ENCODE measurements around the gene MYL11.

Gene MYL11

DNA sequence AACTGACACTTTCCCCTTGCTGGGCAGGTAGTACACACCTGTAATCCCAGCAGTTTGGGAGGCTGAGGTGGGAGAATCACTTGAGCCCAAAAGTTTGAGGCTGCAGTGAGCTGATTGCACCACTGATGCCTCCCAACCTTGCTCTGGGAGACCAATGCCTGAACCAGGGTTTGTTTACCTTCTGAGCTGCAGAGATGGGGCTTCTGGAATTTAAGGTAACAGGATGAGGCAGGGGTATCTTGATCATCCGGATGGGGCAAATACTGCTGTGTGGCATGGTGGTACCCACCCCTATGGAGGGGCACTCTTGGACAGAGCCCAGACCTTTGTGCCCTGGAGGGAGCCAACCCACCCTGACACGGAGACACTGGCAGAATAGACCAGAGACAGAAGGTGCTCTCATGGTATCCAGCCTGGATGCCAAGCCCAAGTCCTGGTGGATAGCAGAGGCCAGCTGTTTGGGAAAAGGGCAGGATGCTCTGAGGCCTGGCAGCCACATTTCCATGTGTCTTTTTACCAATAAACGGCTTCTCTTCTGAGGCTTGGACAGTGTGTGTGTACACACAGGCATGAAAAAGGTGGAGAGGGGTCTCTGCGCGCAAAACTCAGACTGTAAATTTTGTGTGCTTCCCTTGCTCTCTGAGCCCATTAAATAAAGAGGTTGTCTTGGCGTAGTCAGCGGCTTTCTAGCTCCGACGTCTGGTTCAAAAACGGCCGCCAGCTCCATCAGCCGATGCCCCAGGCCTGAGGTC, 25.0 kb downstream of the MYL11 start:
- Mint-ChIP-seq H3K4me1 (ENCODE audit: low read depth) (peaks cover 47% of the 10 kb centered on the region), H3K4me3 (peak overlapping the region; percentile 85), H3K27ac (peak overlapping the region; percentile 84), H3K27me3 (peaks cover 26% of the 10 kb centered on the region), H3K36me3 (ENCODE audit: low read depth) (peaks cover 25% of the 10 kb centered on the region), H3K9me3 (no peaks in the 10 kb centered on the region)
- intact Hi-C loops (cut with micrococcal nuclease): no loop called here

- Mint-ChIP-seq H3K36me3 (ENCODE audit: low read depth) (peaks cover 22% of the 10 kb centered on the region), H3K4me3 (no peak overlapping the region)
Measured at GRCh38 chr16:30401768-30402425, 27.3 kb downstream of the MYL11 start.

GRCh38 chr16:30406795-30407101, 32.1 kb downstream of the MYL11 start:
- Mint-ChIP-seq H3K4me1 (ENCODE audit: low read depth) (peaks cover 51% of the 10 kb centered on the region), H3K27me3 (peaks cover 4% of the 10 kb centered on the region), H3K4me3 (peak overlapping the region; percentile 79), H3K27ac (peak overlapping the region; percentile 59), H3K9me3 (no peaks in the 10 kb centered on the region), H3K36me3 (ENCODE audit: low read depth) (peaks cover 17% of the 10 kb centered on the region)
- intact Hi-C loops (cut with micrococcal nuclease): loop anchor here (5.0 kb wide), 2 partner anchors 34 to 54 kb away; partner anchors contain the start of genes MYL11 and TBC1D10B

More at GRCh38 chr16:30401768-30402425, 27.3 kb downstream of the MYL11 start:
- intact Hi-C loops (cut with micrococcal nuclease): no loop called here
- Mint-ChIP-seq H3K4me1 (ENCODE audit: low read depth) (peaks cover 35% of the 10 kb centered on the region), H3K9me3 (no peaks in the 10 kb centered on the region), H3K27me3 (peaks cover 20% of the 10 kb centered on the region), H3K27ac (no peak overlapping the region)

DNA sequence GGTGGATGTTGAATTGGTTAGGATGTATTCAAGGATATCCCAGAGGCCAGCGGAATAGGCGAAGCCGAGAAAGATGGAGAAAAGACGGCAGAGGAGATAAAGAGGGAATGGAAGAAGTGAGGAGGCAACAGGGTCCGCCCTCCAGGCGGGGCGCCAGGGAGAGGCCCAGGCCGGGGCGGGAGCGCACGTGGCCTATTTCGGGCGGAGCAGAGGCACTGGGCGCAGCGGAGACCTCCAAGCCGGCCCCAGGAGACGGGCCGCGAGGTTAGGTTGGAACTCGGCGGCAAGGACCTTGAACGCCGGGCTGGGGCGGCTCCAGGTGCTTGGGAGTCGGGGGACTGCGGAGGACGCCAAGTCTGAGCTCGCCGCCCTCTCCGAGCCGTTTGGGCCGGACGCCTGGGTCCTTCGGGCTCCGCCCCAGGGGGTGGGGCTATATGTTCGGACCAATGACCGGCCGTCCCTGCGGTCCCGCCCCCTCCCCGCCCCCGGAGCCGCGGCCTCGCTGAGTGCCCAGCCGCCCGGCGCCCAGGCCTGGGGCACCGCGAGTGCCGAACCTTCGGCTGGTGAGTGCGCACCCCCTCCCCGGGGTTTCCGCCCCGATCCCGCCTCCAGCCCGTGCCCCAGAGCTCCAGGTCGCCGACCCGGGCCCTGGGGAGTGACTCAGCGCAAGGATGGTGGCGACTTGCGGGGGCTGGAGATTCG, 32.7 kb downstream of the MYL11 start, which contains the start of gene ZNF771:
ZNF771 (plus strand) TSS at position 505 of the 702 bp plus-strand sequence. CDS start 448 bp downstream, outside the sequence.
- H3K9me3 Mint-ChIP-seq: no peaks in the 10 kb centered on the region
- H3K36me3 Mint-ChIP-seq (ENCODE audit: low read depth): peaks cover 22% of the 10 kb centered on the region
- peaks cover 1% of the 10 kb centered on the region for H3K27me3 Mint-ChIP-seq
- intact Hi-C loops (cut with micrococcal nuclease): loop anchor here (5.0 kb wide), 2 partner anchors 35 to 55 kb away; partner anchors contain the start of genes MYL11 and TBC1D10B
- H3K4me3 Mint-ChIP-seq: peak within 1 kb of the TSS; percentile 79
- H3K27ac Mint-ChIP-seq: peak within 1 kb of the TSS; percentile 59
- H3K4me1 Mint-ChIP-seq (ENCODE audit: low read depth): peaks cover 50% of the 10 kb centered on the region

DNA sequence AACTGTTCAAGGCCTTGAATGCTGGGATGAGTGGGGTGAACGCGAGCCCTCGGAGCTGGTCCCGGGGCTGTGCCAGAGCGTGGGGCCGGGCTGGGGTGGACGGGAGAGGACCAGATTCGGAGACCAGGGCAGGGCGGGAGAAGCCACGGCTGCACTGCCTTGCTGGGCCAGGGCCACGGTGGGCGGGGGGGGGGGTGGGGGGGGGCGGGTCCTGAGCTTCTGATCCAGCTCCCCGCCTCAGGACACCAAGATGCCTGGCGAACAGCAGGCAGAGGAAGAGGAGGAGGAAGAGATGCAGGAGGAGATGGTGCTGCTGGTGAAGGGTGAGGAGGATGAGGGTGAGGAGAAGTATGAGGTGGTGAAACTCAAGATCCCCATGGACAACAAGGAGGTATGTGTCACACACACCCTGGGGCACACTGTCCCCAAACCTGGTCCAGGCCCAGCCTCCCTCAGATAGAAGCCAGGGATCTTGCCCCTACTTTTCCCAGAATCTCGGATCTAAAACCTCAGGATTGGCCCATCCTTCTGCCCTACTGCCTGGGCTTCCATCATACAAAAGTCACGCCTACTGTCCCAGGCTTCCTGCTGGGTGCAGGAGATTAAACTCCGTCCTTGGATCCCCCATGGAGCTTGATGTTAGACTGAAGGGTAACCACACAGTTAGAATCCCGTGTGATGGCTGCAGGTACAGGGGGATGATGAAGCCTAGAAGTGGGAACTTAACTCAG, 33.4 kb downstream of the MYL11 start:
- Mint-ChIP-seq H3K27ac (peak overlapping the region; percentile 59), H3K4me1 (ENCODE audit: low read depth) (peaks cover 46% of the 10 kb centered on the region), H3K9me3 (no peaks in the 10 kb centered on the region), H3K36me3 (ENCODE audit: low read depth) (peaks cover 25% of the 10 kb centered on the region), H3K4me3 (peak overlapping the region; percentile 79), H3K27me3 (peaks cover 1% of the 10 kb centered on the region)
- intact Hi-C loops (cut with micrococcal nuclease): loop anchor here (5.0 kb wide), 2 partner anchors 36 to 56 kb away; partner anchors contain the start of genes MYL11 and TBC1D10B

GRCh38 chr16:30409125-30410060, 34.8 kb downstream of the MYL11 start:
- intact Hi-C loops (cut with micrococcal nuclease): loop anchor here (5.0 kb wide), 2 partner anchors 37 to 57 kb away; partner anchors contain the start of genes MYL11 and TBC1D10B
- H3K36me3 Mint-ChIP-seq (ENCODE audit: low read depth): peaks cover 32% of the 10 kb centered on the region

DNA sequence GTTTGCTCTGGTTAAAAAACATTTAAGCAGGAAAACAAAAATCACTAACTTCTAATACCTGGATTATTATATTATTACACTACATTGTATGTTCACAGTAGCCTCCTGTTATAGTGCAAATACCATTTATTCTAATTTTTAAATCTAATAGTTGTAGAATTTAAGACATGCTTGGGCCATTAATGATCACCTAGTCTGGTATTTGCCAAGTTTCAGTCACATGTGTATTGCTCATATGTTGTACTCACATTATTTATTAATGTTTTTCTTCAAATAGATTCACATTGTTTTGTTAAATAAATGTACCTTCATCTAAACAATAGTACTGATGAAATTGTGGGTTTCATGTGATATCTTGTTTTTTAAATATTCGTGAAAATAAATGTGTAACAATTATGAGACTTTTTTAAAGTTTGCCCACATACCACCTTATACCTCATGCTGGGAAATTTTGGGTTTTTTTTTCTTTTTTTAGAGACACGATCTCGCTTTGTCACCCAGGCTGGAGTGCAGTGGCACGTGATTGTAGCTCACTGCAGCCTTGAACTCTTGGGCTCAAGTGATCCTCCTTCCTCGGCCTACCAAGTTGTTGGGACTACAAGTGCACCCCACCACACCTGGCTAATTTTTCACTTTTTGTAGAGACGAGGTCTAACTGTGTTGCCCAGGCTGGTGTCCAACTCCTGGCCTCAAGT, 38.7 kb downstream of the MYL11 start:
- H3K36me3 Mint-ChIP-seq (ENCODE audit: low read depth): peaks cover 24% of the 10 kb centered on the region
- H3K4me3 Mint-ChIP-seq: no peak overlapping the region
- H3K4me1 Mint-ChIP-seq (ENCODE audit: low read depth): peaks cover 31% of the 10 kb centered on the region
- H3K9me3 Mint-ChIP-seq: no peaks in the 10 kb centered on the region
- H3K27me3 Mint-ChIP-seq: no peaks in the 10 kb centered on the region
- intact Hi-C loops (cut with micrococcal nuclease): no loop called here
- no peak overlapping the region for H3K27ac Mint-ChIP-seq

More at GRCh38 chr16:30409125-30410060, 34.8 kb downstream of the MYL11 start:
- Mint-ChIP-seq H3K4me3 (no peak overlapping the region), H3K9me3 (no peaks in the 10 kb centered on the region), H3K4me1 (ENCODE audit: low read depth) (peaks cover 35% of the 10 kb centered on the region), H3K27me3 (peaks cover 1% of the 10 kb centered on the region), H3K27ac (peak overlapping the region; percentile 39)

DNA sequence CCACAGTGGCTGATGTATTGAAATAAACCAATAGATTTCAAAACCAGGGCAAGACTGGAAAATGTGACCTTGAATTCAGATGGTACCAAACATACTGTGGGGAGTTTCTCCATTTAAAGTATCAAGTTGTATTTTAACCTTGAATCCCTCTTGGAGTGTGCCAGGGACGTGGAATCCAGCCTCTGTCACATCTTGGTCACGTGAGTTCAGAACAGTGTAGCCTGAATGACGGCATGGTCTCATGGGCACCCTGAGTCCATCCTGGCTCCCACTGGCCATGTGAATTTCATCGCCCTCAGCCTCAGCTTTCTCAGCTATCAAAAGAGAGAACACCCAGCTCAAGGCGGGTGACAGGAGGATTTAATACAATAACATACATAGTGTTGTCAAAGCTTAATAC, 39.6 kb downstream of the MYL11 start:
- peaks cover 24% of the 10 kb centered on the region for H3K36me3 Mint-ChIP-seq (ENCODE audit: low read depth)
- H3K4me1 Mint-ChIP-seq (ENCODE audit: low read depth): peaks cover 24% of the 10 kb centered on the region
- intact Hi-C loops (cut with micrococcal nuclease): no loop called here
- no peak overlapping the region for H3K4me3 Mint-ChIP-seq
- no peaks in the 10 kb centered on the region for H3K27me3 Mint-ChIP-seq
- no peaks in the 10 kb centered on the region for H3K9me3 Mint-ChIP-seq
- H3K27ac Mint-ChIP-seq: no peak overlapping the region

DNA sequence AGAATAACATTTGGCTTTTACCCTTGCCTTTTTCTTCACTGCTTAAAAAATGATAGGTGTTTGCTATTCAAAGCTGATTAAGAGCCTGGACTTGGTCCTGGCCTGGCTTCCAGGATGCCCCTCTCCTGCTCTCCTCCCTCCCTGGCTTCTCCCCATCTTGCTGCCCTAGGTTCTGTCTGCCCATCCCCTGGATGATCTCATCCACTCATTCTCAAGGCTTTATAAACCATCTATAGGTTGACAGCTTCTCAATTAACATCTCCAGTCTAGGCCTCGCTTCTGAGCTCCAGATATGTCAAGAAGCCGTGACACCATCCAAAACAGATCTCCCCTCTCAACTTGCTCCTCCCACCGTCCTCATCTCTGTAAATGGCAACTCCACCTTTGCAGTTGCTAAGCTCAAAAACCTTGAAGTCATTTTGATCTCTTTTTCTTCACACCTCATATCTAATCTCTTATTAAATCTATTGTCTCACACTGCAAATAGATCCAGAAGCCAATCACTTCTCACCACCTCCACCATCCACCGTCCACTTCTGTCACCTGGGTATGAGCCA, 41.5 kb downstream of the MYL11 start:
- H3K9me3 Mint-ChIP-seq: no peaks in the 10 kb centered on the region
- H3K4me1 Mint-ChIP-seq (ENCODE audit: low read depth): peaks cover 11% of the 10 kb centered on the region
- H3K27me3 Mint-ChIP-seq: no peaks in the 10 kb centered on the region
- intact Hi-C loops (cut with micrococcal nuclease): no loop called here
- H3K4me3 Mint-ChIP-seq: no peak overlapping the region
- no peak overlapping the region for H3K27ac Mint-ChIP-seq
- peaks cover 33% of the 10 kb centered on the region for H3K36me3 Mint-ChIP-seq (ENCODE audit: low read depth)

DNA sequence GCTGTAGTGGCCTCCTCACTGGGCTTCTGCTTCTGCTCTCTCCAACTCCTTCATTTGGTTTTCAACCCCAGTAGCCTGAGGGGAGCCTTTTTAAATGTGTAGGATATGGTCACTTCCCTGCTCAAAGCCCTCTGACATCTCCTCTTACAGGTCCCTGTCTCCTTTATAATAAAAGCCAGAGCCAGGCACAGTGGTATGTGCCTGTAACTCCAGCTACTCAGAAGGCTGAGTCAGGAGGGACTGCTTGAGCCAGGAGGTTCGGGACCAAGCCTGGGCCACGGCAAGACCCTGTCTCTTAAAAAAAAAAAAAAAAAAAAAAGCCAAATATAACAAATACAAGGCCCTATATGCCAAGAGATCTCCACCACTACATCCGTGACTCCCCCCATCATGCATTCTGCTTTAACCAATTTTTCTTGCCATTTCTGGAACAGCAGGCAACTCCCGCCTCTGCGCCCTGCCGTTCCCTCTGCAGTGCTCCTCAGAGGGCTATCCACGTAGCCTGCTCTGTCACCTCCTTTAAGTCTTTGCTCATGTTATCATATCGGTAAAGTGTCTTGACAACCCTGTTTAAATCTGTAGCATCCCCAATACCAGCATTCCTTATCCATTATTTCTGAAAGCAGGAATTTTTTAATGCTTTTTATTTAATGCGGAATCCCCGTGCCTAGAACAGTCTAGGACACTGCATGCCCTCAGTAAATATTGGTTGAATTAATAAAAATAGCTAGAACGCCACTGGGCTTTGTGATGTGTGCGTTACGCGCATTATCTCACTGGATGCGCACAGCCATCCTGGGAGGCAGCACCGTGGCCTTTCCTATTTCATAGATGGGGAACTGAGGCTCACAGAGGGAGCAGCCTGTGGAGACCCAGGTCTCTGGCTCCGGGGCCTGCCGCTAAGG, 42.3 kb downstream of the MYL11 start:
- H3K27me3 Mint-ChIP-seq: no peaks in the 10 kb centered on the region
- H3K27ac Mint-ChIP-seq: no peak overlapping the region
- peaks cover 33% of the 10 kb centered on the region for H3K36me3 Mint-ChIP-seq (ENCODE audit: low read depth)
- H3K4me1 Mint-ChIP-seq (ENCODE audit: low read depth): peaks cover 11% of the 10 kb centered on the region
- H3K4me3 Mint-ChIP-seq: peak overlapping the region; percentile 74
- no peaks in the 10 kb centered on the region for H3K9me3 Mint-ChIP-seq
- intact Hi-C loops (cut with micrococcal nuclease): loop anchor here (1.0 kb wide), 1 partner anchor 13 kb away; the partner anchor contains the start of gene DCTPP1

Measured in dendritic cell treated with granulocyte-macrophage colony-stimulating factor and Interleukin-4, amounts not matched to agents 40 ng/mL and 50 ng/mL, for 4 days (primary cell).